GM21526 (cell line): ENCODE data around the gene MRPL10.
"Not testable (repeated sequence)": the region's sequence is repeated elsewhere in the genome, so short reads cannot be mapped to it uniquely, and the experiment has no call there.

ENCODE experiments used
- ATAC-seq: cut with Tn5 transposase; IDR thresholded peaks from one replicate; pipeline ENCODE4 v1.9.1; 2021; ENCODE audit warnings: moderate library complexity; ENCODE audit not compliant: unreplicated experiment, low FRiP score

MRPL10 gene

GRCh38 chr17:47801176-47801765 lies 30.1 kb downstream of the MRPL10 start:
- ATAC-seq: no peak

- ATAC-seq: no peak
These were observed 30.7 kb downstream of the MRPL10 start for GRCh38 chr17:47800686-47801085.

GRCh38 chr17:47797797-47798196 lies 33.5 kb downstream of the MRPL10 start:
- ATAC-seq: no peak

GRCh38 chr17:47792979-47793378 lies 38.4 kb downstream of the MRPL10 start:
- no peak for ATAC-seq

GRCh38 chr17:47792457-47792856 lies 38.9 kb downstream of the MRPL10 start:
- ATAC-seq: no peak

GRCh38 chr17:47791025-47791424 lies 40.3 kb downstream of the MRPL10 start:
- no peak for ATAC-seq

- no peak for ATAC-seq
These were observed 41.5 kb downstream of the MRPL10 start for GRCh38 chr17:47789611-47790561.

GRCh38 chr17:47785538-47786123 lies 45.7 kb downstream of the MRPL10 start:
- no peak for ATAC-seq

- ATAC-seq: no peak
These were observed 49.9 kb downstream of the MRPL10 start for GRCh38 chr17:47781397-47781796.

- ATAC-seq: no peak
These were observed 53.1 kb downstream of the MRPL10 start for GRCh38 chr17:47778184-47778635.

GRCh38 chr17:47776330-47777197 lies 54.8 kb downstream of the MRPL10 start:
- ATAC-seq: no peak

- ATAC-seq: no peak
These were observed 56.3 kb downstream of the MRPL10 start for GRCh38 chr17:47774987-47775580.

GRCh38 chr17:47774331-47774730 lies 57.0 kb downstream of the MRPL10 start:
- ATAC-seq: no peak

GRCh38 chr17:47773649-47774048 lies 57.7 kb downstream of the MRPL10 start:
- ATAC-seq: not testable (repeated sequence)
